HCT116 (cell line): ENCODE results near the gene HTR3E. TPM values are rescaled to one million over a fixed set of nuclear protein-coding genes. Genes with fewer than 3 reads are reported as not detected.
"Not testable (repeated sequence)": the region's sequence is repeated elsewhere in the genome, so short reads cannot be mapped to it uniquely, and the experiment has no call there.

Experiments used
- ATAC-seq: fragments of 200-7000 bp; cut with Tn5 transposase; 2 replicates; pipeline ENCODE4 v1.9.1; 2020; ENCODE audit warnings: mild to moderate bottlenecking, moderate library complexity
- BruUV-seq: library from RNA; stranded (reverse); fragments of 400-500 nt; replicated peaks from 2 replicates; lab custom pipeline; 2021; lab: Mats Ljungman, UMichigan
- CTCF ChIA-PET: fragments of 300-600 bp; sonication (Branson Sonifier 250); formaldehyde crosslinking; loops from one replicate; lab custom pipeline; 2021; ENCODE audit warnings: antibody characterized with exemption; lab: Charles Lee
- POLR2A ChIA-PET: fragments of 300-600, 350-600 bp; sonication (Branson Sonifier 250); formaldehyde crosslinking; loops from one replicate; lab custom pipeline; 2021; ENCODE audit warnings: antibody characterized with exemption; lab: Charles Lee
- RAD21 ChIA-PET, 2 experiments: fragments of 300-600 bp; sonication (Branson Sonifier 250); formaldehyde crosslinking; loops; one replicate each; lab custom pipeline; 2023; ENCODE audit warnings: low total read pairs in 2 of 2; ENCODE audit not compliant: uncharacterized antibody in 2 of 2, unreplicated experiment in 2 of 2, low non-redundant PET in 1 of 2; lab: Charles Lee
- DNase-seq: peaks from one replicate; pipeline ENCODE4 v3.0.0-alpha.2; 2010; ENCODE audit warnings: low read depth, low spot score
- H2AFZ ChIP-seq: fragments of 200-600 bp; shearing (Covaris generic), sonication (generic); 2 replicates; pipeline ENCODE4 v1.6.1; 2017; ENCODE audit warnings: low read depth, mixed run types, mixed read lengths, antibody characterized with exemption, low read length; ENCODE audit not compliant: poor library complexity, severe bottlenecking
- H3K27ac ChIP-seq: 2 replicates; pipeline ENCODE4 v1.5.1; 2012; ENCODE audit warnings: low read depth, low read length
- H3K27me3 ChIP-seq: fragments of 200-600 bp; sonication (generic); 2 replicates; pipeline ENCODE4 v1.6.1; 2016; ENCODE audit warnings: mixed run types, low read length, mixed read lengths; ENCODE audit not compliant: insufficient read depth
- H3K36me3 ChIP-seq, 2 experiments: fragments of 200-500 bp in 1 of 2; fragments of 200-600 bp in 1 of 2; sonication (Bioruptor generic) in 1 of 2; sonication (generic) in 1 of 2; 2 replicates each; pipeline versions ENCODE4 v1.5.1 to v1.6.1; 2014 to 2016; ENCODE audit warnings: low read length in 2 of 2, inconsistent platforms in 1 of 2, mixed read lengths in 1 of 2, mixed run types in 1 of 2; ENCODE audit not compliant: insufficient read depth in 2 of 2, control insufficient read depth in 1 of 2
- H3K4me1 ChIP-seq, 2 experiments: fragments of 200-600 bp in 1 of 2; sonication (generic) in 1 of 2; 2 replicates each; pipeline versions ENCODE4 v1.5.1 to v1.6.1; 2012 to 2017; ENCODE audit warnings: low read length in 2 of 2, inconsistent platforms in 1 of 2, mild to moderate bottlenecking in 1 of 2, mixed read lengths in 1 of 2, mixed run types in 1 of 2, moderate library complexity in 1 of 2; ENCODE audit not compliant: insufficient read depth in 2 of 2, control insufficient read depth in 1 of 2
- H3K4me2 ChIP-seq: fragments of 200-600 bp; sonication (generic); 2 replicates; pipeline ENCODE4 v1.6.1; 2017; ENCODE audit warnings: mixed run types, low read length, mixed read lengths
- H3K4me3 ChIP-seq, 2 experiments: fragments of 200-600 bp in 1 of 2; sonication (generic) in 1 of 2; replicated peaks in 1 of 2; 2 replicates each; pipeline ENCODE4 v1.5.1; 2011 to 2016; ENCODE audit warnings: low read length in 2 of 2, control low read depth in 1 of 2, low read depth in 1 of 2, mild to moderate bottlenecking in 1 of 2, mixed read lengths in 1 of 2, mixed run types in 1 of 2
- H3K79me2 ChIP-seq: fragments of 200-600 bp; sonication (generic); 2 replicates; pipeline ENCODE4 v1.6.1; 2017; ENCODE audit warnings: mild to moderate bottlenecking, mixed run types, low read length, moderate library complexity, mixed read lengths; ENCODE audit not compliant: insufficient read depth
- H3K9ac ChIP-seq: fragments of 200-600 bp; sonication (generic); 2 replicates; pipeline ENCODE4 v1.6.1; 2016; ENCODE audit warnings: low read length, mixed read lengths
- H3K9me2 ChIP-seq: fragments of 200-600 bp; sonication (generic), shearing (Covaris generic); 2 replicates; pipeline ENCODE4 v1.6.1; 2017; ENCODE audit warnings: mixed run types, mild to moderate bottlenecking, moderate library complexity; ENCODE audit not compliant: insufficient read depth
- H3K9me3 ChIP-seq, 2 experiments: fragments of 200-500 bp in 1 of 2; fragments of 200-600 bp in 1 of 2; sonication (Bioruptor generic) in 1 of 2; sonication (generic) in 1 of 2; 2 replicates each; pipeline ENCODE4 v1.6.1; 2014 to 2017; ENCODE audit warnings: low read length in 2 of 2, mixed read lengths in 2 of 2, inconsistent platforms in 1 of 2, low read depth in 1 of 2, mild to moderate bottlenecking in 1 of 2, mixed run types in 1 of 2, moderate library complexity in 1 of 2; ENCODE audit not compliant: control insufficient read depth in 1 of 2, insufficient read depth in 1 of 2
- H4K20me1 ChIP-seq: fragments of 200-600 bp; sonication (generic), shearing (Covaris generic); 2 replicates; pipeline ENCODE4 v1.6.1; 2017; ENCODE audit warnings: mixed run types, mild to moderate bottlenecking, moderate library complexity; ENCODE audit not compliant: insufficient read depth
- ELF1 ChIP-seq: IDR thresholded peaks from 2 replicates; pipeline ENCODE4 v1.6.1; 2012; ENCODE audit warnings: low read depth, borderline replicate concordance
- FOSL1 ChIP-seq: IDR thresholded peaks from 2 replicates; pipeline ENCODE4 v1.6.1; 2012; ENCODE audit warnings: low read depth
- POLR2AphosphoS5 ChIP-seq: IDR thresholded peaks from 2 replicates; pipeline ENCODE4 v1.6.1; 2011; ENCODE audit warnings: mild to moderate bottlenecking, low read depth, low read length, moderate library complexity
- RAD21 ChIP-seq: IDR thresholded peaks from 2 replicates; pipeline ENCODE4 v1.6.1; 2012; ENCODE audit warnings: low read depth, mild to moderate bottlenecking
- TCF7L2 ChIP-seq: IDR thresholded peaks from 2 replicates; pipeline ENCODE4 v1.7.0; 2011; ENCODE audit warnings: borderline replicate concordance, inconsistent platforms; ENCODE audit not compliant: insufficient read depth, insufficient read length; ENCODE audit errors: extremely low read depth
- ZFX ChIP-seq: fragments of 450-650 bp; IDR thresholded peaks from 2 replicates; pipeline ENCODE4 v1.6.1; 2017
- intact Hi-C: fragments of 100-400 bp; cut with micrococcal nuclease; formaldehyde crosslinking; loops from 2 replicates; pipeline ENCODE4 v1.10.0; 2022
- total RNA-seq: library from RNA; stranded (reverse); gene quantifications from one replicate; pipeline ENCODE4 v1.2.1, GENCODE V29; 2021; ENCODE audit not compliant: unreplicated experiment
- TF ChIP-seq, protein P1 (sequence below), 3 experiments: fragments of 200-600 bp in 1 of 3; sonication (generic) in 1 of 3; IDR thresholded peaks in 2 of 3; conservative IDR thresholded peaks in 1 of 3; 2 replicates each; pipeline ENCODE4 v1.5.1; 2012 to 2017; ENCODE audit warnings: low read depth in 2 of 3, low read length in 2 of 3, antibody characterized with exemption in 1 of 3, borderline replicate concordance in 1 of 3, control low read depth in 1 of 3, mild to moderate bottlenecking in 1 of 3, mixed read lengths in 1 of 3, mixed run types in 1 of 3, moderate library complexity in 1 of 3; ENCODE audit not compliant: insufficient read depth in 1 of 3

Gene HTR3E
- total RNA-seq, 1 experiment from 2014 or later, result not detected

DNA sequence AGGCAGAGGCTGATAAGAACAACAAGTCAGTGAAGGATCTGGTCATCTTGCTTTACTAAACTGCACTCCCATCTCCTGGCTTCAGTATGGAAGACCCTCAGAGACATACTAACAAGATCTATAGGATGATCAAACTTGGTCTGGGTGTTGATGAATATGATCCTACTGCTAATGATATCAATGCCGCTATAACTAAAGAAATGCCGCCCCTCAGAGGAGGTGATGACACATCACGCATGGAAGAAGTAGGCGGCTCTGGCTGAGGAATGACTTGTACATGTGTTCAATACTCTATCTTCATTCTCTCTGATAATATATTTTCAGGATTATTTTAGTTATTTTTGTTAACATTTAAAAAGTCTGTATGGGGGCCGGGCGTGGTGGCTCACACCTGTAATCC is 20.8 kb downstream of the HTR3E start:
- Histone ChIP-seq H3K27ac (no peak overlapping the region), H3K4me2 (no peak overlapping the region), H3K36me3 (no peaks in the 10 kb centered on the region), H3K4me1 (no peaks in the 10 kb centered on the region), H3K9me3 (no peaks in the 10 kb centered on the region), H2AFZ (no peak overlapping the region), H3K9ac (no peak overlapping the region), H3K9me2 (no peaks in the 10 kb centered on the region), H3K4me3 (no peak overlapping the region), H3K79me2 (no peaks in the 10 kb centered on the region), H4K20me1 (no peaks in the 10 kb centered on the region), H3K27me3 (peaks cover 3% of the 10 kb centered on the region; the same call in 1 of the 2 replicates)
- ChIA-PET RAD21 (no interaction called here), POLR2A (no interaction called here), CTCF (interaction anchor here (1.4 kb wide), 1 partner anchor 221 kb away, joined by 3 read pairs; no protein-coding TSS in a partner anchor)
- no TSS peak for BruUV-seq
- ATAC-seq (peak; percentile 46; the same call in 1 of the 2 replicates), DNase-seq (no peak)
- intact Hi-C loops, result loop anchor here (1.0 kb wide), 1 partner anchor 213 kb away; no protein-coding TSS in a partner anchor
- TF ChIP-seq, protein P1, sequence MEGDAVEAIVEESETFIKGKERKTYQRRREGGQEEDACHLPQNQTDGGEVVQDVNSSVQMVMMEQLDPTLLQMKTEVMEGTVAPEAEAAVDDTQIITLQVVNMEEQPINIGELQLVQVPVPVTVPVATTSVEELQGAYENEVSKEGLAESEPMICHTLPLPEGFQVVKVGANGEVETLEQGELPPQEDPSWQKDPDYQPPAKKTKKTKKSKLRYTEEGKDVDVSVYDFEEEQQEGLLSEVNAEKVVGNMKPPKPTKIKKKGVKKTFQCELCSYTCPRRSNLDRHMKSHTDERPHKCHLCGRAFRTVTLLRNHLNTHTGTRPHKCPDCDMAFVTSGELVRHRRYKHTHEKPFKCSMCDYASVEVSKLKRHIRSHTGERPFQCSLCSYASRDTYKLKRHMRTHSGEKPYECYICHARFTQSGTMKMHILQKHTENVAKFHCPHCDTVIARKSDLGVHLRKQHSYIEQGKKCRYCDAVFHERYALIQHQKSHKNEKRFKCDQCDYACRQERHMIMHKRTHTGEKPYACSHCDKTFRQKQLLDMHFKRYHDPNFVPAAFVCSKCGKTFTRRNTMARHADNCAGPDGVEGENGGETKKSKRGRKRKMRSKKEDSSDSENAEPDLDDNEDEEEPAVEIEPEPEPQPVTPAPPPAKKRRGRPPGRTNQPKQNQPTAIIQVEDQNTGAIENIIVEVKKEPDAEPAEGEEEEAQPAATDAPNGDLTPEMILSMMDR (IDR thresholded peaks at IDR 0.05 in 2 of 3, conservative IDR thresholded peaks at IDR 0.05 in 1 of 3; ENCODE audit: borderline replicate concordance in 1 of 3, insufficient read depth in 1 of 3, low read depth in 2 of 3, low read length in 2 of 3), result 0 out of 6 replicates have a peak, but pooled peaks of 2 of the 3 experiments have one; percentile 15 to 22
- no peak for TF ChIP-seq TCF7L2
- TF ChIP-seq FOSL1, result no peak
- no peak for TF ChIP-seq POLR2AphosphoS5
- TF ChIP-seq RAD21, result peak; percentile 54
- no peak for TF ChIP-seq ZFX
- no peak for TF ChIP-seq ELF1

DNA sequence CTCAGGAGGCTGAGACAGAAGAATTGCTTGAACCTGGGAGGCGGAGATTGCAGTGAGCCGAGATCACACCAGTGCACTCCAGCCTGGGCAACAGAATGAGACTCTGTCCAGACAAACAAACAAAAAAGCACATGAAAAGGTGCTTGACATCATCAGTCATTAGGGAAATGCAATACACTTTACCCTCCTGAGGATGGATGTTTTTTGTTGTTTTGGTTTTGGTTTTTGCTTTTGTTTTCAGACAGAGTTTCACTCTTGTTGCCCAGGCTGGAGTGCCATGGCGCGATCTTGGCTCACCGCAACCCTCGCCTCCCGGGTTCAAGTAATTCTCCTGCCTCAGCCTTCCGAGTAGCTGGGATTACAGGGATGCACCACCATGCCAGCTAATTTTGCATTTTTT is 24.2 kb downstream of the HTR3E start:
- H3K79me2 ChIP-seq, H3K27me3 ChIP-seq, H3K4me2 ChIP-seq, H3K4me3 ChIP-seq, H2AFZ ChIP-seq, H3K27ac ChIP-seq, H3K9ac ChIP-seq, ATAC-seq, RAD21 ChIA-PET, intact Hi-C loops, BruUV-seq, H3K36me3 ChIP-seq, POLR2A ChIA-PET, H3K9me2 ChIP-seq, H4K20me1 ChIP-seq, H3K9me3 ChIP-seq, DNase-seq, H3K4me1 ChIP-seq: not testable (repeated sequence)
- CTCF ChIA-PET, result interaction anchor here (0.6 kb wide), 1 partner anchor 140 kb away, joined by 3 read pairs; the partner anchor contains the start of gene CAMK2N2
